OCI-LY7 (cell line): Measurements from ENCODE around the gene NPIPB2. TPM values are rescaled to one million over a fixed set of nuclear protein-coding genes. Genes with fewer than 3 reads are reported as not detected.

ENCODE experiments used
- BruUV-seq: library from RNA; stranded (reverse); fragments of 400-500 nt; replicated peaks from 2 replicates; lab custom pipeline; 2021; lab: Mats Ljungman, UMichigan
- CTCF ChIA-PET: fragments of 300-600 bp; sonication (Branson Sonifier 250); formaldehyde crosslinking; loops from one replicate; lab custom pipeline; 2022; ENCODE audit warnings: antibody characterized with exemption; ENCODE audit not compliant: unreplicated experiment; lab: Charles Lee
- POLR2A ChIA-PET: fragments of 300-600 bp; sonication (Branson Sonifier 250); formaldehyde crosslinking; loops from one replicate; lab custom pipeline; 2022; ENCODE audit warnings: antibody characterized with exemption; lab: Charles Lee
- DNase-seq: peaks from one replicate; pipeline ENCODE4 v3.0.0-alpha.2; 2015; ENCODE audit warnings: low spot score
- H2AFZ ChIP-seq: fragments of 200-600 bp; sonication (generic), shearing (Covaris generic); 2 replicates; pipeline ENCODE4 v1.6.1; 2014; ENCODE audit warnings: mild to moderate bottlenecking, antibody characterized with exemption, low read length, moderate library complexity
- H3K27ac ChIP-seq: fragments of 200-600 bp; sonication (generic); 2 replicates; pipeline ENCODE4 v1.5.1; 2014; ENCODE audit warnings: mixed run types, low read depth, mild to moderate bottlenecking, moderate library complexity, low read length, inconsistent platforms; ENCODE audit not compliant: poor library complexity, severe bottlenecking
- H3K36me3 ChIP-seq: fragments of 200-600 bp; sonication (generic); 2 replicates; pipeline ENCODE4 v1.6.1; 2014; ENCODE audit warnings: mild to moderate bottlenecking, antibody characterized with exemption, low read length, moderate library complexity, mixed read lengths; ENCODE audit not compliant: insufficient read depth
- H3K4me1 ChIP-seq: fragments of 200-600 bp; sonication (generic); 2 replicates; pipeline ENCODE4 v1.5.1; 2014; ENCODE audit warnings: mild to moderate bottlenecking, low read length; ENCODE audit not compliant: insufficient read depth, poor library complexity, severe bottlenecking
- H3K4me2 ChIP-seq: fragments of 200-600 bp; sonication (generic); 2 replicates; pipeline ENCODE4 v1.6.1; 2014; ENCODE audit warnings: mild to moderate bottlenecking, low read length
- H3K4me3 ChIP-seq: fragments of 200-600 bp; sonication (generic); 2 replicates; pipeline ENCODE4 v1.5.1; 2014; ENCODE audit warnings: mild to moderate bottlenecking, low read depth, low read length; ENCODE audit not compliant: poor library complexity, severe bottlenecking
- H3K79me2 ChIP-seq: fragments of 200-600 bp; sonication (generic); 2 replicates; pipeline ENCODE4 v1.6.1; 2016; ENCODE audit warnings: low read depth, mild to moderate bottlenecking, low read length, moderate library complexity, mixed read lengths; ENCODE audit not compliant: insufficient read depth
- H3K9me2 ChIP-seq: fragments of 200-600 bp; sonication (generic); 2 replicates; pipeline ENCODE4 v1.6.1; 2016; ENCODE audit warnings: mild to moderate bottlenecking, low read length, mixed read lengths; ENCODE audit not compliant: insufficient read depth
- H3K9me3 ChIP-seq: fragments of 200-600 bp; sonication (generic); 2 replicates; pipeline ENCODE4 v1.6.1; 2014; ENCODE audit warnings: mild to moderate bottlenecking, mixed run types, low read length, mixed read lengths
- H4K20me1 ChIP-seq: fragments of 200-600 bp; sonication (generic); 2 replicates; pipeline ENCODE4 v1.6.1; 2014; ENCODE audit warnings: mild to moderate bottlenecking, antibody characterized with exemption, low read length, moderate library complexity, mixed read lengths; ENCODE audit not compliant: insufficient read depth
- EZH2phosphoT487 ChIP-seq: fragments of 200-600 bp; sonication (generic); IDR thresholded peaks from 2 replicates; pipeline ENCODE4 v1.6.1; 2018; ENCODE audit warnings: low read depth, borderline replicate concordance, mild to moderate bottlenecking, mixed run types, antibody characterized with exemption, low read length, moderate library complexity, mixed read lengths
- intact Hi-C: fragments of 100-400 bp; cut with micrococcal nuclease; formaldehyde crosslinking; loops from one replicate; pipeline ENCODE4 v1.10.0; 2022; ENCODE audit not compliant: unreplicated experiment
- total RNA-seq, 2 experiments: library from RNA; depleted of rRNA in 1 of 2; stranded (reverse); fragments of >200 nt in 1 of 2; shearing (Covaris generic) in 1 of 2; gene quantifications; 2 replicates each; pipeline ENCODE4 v1.2.3, GENCODE V29; 2014 to 2022
- TF ChIP-seq, protein P1 (sequence below): fragments of 200-600 bp; sonication (generic); conservative IDR thresholded peaks from 2 replicates; pipeline ENCODE4 v1.5.1; 2014; ENCODE audit warnings: mild to moderate bottlenecking, antibody characterized with exemption, low read length, moderate library complexity, mixed read lengths

NPIPB2 gene
- total RNA-seq, 2 experiments from 2014 or later: 7.5 to 35.9 TPM

DNA sequence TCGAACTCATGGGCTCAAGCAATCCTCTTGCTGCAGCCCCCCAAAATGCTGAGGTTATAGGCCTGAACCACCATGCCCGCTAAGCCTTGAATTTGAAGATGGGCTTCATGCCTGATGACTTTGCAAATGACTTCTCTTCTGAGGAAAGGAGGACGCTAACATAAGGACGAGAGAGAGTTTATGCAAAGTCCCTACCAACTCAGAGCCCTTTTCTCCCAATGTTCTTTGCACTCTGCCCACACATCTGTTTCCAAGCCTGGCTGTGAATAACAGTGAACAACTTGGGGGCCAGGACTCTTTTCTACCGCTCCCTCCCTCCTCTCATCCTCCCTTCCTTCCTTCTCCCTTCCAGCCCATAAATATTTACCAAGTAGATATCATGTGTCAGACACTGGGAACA lies 8.5 kb upstream of the NPIPB2 start:
- Histone ChIP-seq H4K20me1 (no peaks in the 10 kb centered on the region), H3K4me3 (no peak overlapping the region), H3K27ac (peak overlapping the region; percentile 5), H3K79me2 (no peaks in the 10 kb centered on the region), H3K9me3 (no peaks in the 10 kb centered on the region), H3K36me3 (no peaks in the 10 kb centered on the region), H3K9me2 (no peaks in the 10 kb centered on the region), H2AFZ (peak overlapping the region; percentile 54), H3K4me1 (peaks cover 18% of the 10 kb centered on the region), H3K4me2 (peak overlapping the region; percentile 27)
- BruUV-seq: no TSS peak
- ChIA-PET POLR2A (no interaction called here), CTCF (no interaction called here)
- peak; percentile 30 for DNase-seq
- no peak for TF ChIP-seq EZH2phosphoT487
- TF ChIP-seq, protein P1, sequence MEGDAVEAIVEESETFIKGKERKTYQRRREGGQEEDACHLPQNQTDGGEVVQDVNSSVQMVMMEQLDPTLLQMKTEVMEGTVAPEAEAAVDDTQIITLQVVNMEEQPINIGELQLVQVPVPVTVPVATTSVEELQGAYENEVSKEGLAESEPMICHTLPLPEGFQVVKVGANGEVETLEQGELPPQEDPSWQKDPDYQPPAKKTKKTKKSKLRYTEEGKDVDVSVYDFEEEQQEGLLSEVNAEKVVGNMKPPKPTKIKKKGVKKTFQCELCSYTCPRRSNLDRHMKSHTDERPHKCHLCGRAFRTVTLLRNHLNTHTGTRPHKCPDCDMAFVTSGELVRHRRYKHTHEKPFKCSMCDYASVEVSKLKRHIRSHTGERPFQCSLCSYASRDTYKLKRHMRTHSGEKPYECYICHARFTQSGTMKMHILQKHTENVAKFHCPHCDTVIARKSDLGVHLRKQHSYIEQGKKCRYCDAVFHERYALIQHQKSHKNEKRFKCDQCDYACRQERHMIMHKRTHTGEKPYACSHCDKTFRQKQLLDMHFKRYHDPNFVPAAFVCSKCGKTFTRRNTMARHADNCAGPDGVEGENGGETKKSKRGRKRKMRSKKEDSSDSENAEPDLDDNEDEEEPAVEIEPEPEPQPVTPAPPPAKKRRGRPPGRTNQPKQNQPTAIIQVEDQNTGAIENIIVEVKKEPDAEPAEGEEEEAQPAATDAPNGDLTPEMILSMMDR: no peak
- intact Hi-C loops: no loop called here

DNA sequence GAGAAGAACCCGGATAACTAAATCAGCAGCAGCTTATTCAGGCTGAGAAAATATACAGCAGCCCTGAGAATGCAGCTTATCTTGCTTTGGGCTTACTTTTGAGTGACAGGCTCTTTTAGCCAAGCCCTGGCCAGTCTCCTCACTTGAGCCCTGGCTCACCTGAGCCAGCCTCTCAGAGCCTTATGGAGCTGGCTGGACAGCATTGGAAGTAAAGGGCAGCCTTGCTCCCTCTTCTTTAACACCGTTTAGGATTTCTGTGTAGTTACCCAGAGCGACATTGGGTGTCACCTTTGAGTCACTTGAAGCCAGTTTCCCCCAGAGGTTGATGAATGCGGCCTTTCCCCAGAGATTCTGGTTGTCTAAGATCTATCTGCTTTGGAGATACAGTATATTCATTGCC lies 7.7 kb upstream of the NPIPB2 start:
- DNase-seq: peak; percentile 87
- Histone ChIP-seq H3K4me1 (peaks cover 18% of the 10 kb centered on the region), H2AFZ (no peak overlapping the region), H3K79me2 (no peaks in the 10 kb centered on the region), H3K27ac (no peak overlapping the region), H3K9me2 (no peaks in the 10 kb centered on the region), H3K36me3 (no peaks in the 10 kb centered on the region), H4K20me1 (no peaks in the 10 kb centered on the region), H3K9me3 (no peaks in the 10 kb centered on the region), H3K4me2 (no peak overlapping the region), H3K4me3 (no peak overlapping the region)
- TF ChIP-seq, protein P1: peak; percentile 88
- no peak for TF ChIP-seq EZH2phosphoT487
- CTCF ChIA-PET: interaction anchor here (0.6 to 0.9 kb wide), 2 partner anchors 118 to 668 kb away, joined by 3 to 7 read pairs; no protein-coding TSS in a partner anchor
- POLR2A ChIA-PET: interaction anchor here (0.6 to 0.7 kb wide), 3 partner anchors 9 to 128 kb away, joined by 3 read pairs; no protein-coding TSS in a partner anchor
- intact Hi-C loops: loop anchor here (1.0 kb wide), 1 partner anchor 118 kb away; no protein-coding TSS in a partner anchor
- BruUV-seq: no TSS peak

DNA sequence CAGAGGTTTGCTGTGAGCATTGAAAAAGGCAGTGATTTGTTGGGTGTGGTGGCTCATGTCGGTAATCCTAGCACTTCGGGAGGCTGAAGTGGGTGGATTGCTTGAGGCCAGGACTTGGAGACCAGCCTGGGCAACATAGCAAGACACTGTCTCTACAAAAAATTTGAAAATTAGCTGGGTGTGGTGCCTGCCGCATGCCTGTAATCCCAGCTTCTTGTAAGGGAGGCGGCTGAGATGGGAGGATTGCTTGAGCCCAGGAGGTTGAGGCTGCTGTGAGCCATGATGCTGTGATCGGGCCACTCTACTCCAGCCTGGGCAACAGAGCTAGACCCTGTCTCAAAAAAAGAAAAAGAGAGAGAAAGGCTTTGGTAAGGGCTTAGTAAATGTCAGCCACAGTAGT lies 7.0 kb upstream of the NPIPB2 start:
- ChIA-PET POLR2A (interaction anchor here (0.5 to 0.7 kb wide), 4 partner anchors 10 to 127 kb away, joined by 3 to 5 read pairs (median 3); no protein-coding TSS in a partner anchor), CTCF (interaction anchor here (0.6 to 0.9 kb wide), 2 partner anchors 119 to 669 kb away, joined by 3 to 7 read pairs; no protein-coding TSS in a partner anchor)
- Histone ChIP-seq H3K4me1 (peaks cover 18% of the 10 kb centered on the region), H2AFZ (no peak overlapping the region), H3K27ac (no peak overlapping the region), H3K9me2 (no peaks in the 10 kb centered on the region), H3K9me3 (no peaks in the 10 kb centered on the region), H4K20me1 (no peaks in the 10 kb centered on the region), H3K4me2 (no peak overlapping the region), H3K79me2 (no peaks in the 10 kb centered on the region), H3K36me3 (no peaks in the 10 kb centered on the region), H3K4me3 (no peak overlapping the region)
- BruUV-seq: no TSS peak
- TF ChIP-seq EZH2phosphoT487: no peak
- TF ChIP-seq, protein P1: no peak
- intact Hi-C loops: loop anchor here (1.0 kb wide), 1 partner anchor 118 kb away; no protein-coding TSS in a partner anchor
- DNase-seq: no peak
